ENCODE results near the gene CDYL.

CDYL gene

DNA sequence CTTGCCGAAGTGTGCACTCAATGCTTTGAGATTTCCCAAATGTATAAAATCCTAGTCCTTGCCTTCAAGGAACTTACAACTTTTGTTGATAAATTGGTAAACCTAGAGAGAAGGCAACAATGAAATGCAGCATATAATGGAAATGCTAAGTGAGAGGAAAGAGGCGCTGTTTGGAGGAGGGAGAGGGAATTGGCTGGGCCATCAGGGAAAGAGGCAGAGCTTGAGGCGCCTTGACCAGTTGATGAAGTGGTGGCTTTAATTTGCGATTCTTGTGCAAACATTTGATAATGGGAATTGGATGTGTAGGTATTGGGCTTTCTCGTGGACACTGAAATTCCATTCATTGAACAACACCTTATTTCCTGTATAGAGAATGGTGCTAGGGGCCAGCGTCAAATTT, 1.9 kb upstream of the CDYL start:
- in situ Hi-C loops (cut with MboI; ENCODE audit: low sequenced_read_pairs): no loop called here

DNA sequence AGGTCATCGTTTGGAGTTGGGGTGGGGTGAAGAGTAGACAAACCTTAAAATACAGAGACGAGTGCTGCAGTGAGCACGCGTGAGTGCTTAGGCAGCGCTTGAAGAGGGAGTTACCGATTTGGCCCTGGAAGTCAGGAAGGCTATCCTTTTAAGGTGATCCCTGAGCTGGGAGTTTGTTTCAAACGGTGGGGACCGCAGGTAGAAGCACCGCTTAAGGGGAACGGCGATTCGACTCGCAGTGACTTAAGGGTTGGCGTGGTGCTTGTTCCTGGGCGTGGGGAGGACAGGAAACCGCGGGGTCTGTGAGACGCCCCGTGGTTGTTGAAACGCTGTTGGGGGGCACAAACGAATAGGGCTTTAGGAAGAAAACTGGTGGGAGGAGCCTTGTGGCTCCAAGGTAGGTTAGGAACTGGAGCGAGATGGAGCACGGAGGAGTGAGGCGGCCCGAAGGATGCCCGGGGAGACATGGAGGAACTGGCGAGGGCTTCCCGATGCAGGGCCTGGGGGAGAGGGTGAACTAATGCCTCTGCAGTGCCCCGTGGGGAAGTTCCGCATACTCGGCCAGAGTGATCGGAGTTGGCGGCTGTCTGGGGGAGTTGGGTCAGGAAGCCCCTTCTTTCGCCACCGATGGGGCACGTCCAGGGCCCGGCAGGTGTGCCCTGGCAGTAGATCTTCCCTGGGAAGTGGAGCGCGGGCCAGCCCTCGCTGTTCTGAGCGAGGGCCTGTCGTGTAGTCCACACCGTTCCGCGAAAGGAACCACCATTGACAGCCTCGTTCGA, 1.3 kb upstream of the CDYL start:
- in situ Hi-C loops (cut with MboI; ENCODE audit: low sequenced_read_pairs): no loop called here

DNA sequence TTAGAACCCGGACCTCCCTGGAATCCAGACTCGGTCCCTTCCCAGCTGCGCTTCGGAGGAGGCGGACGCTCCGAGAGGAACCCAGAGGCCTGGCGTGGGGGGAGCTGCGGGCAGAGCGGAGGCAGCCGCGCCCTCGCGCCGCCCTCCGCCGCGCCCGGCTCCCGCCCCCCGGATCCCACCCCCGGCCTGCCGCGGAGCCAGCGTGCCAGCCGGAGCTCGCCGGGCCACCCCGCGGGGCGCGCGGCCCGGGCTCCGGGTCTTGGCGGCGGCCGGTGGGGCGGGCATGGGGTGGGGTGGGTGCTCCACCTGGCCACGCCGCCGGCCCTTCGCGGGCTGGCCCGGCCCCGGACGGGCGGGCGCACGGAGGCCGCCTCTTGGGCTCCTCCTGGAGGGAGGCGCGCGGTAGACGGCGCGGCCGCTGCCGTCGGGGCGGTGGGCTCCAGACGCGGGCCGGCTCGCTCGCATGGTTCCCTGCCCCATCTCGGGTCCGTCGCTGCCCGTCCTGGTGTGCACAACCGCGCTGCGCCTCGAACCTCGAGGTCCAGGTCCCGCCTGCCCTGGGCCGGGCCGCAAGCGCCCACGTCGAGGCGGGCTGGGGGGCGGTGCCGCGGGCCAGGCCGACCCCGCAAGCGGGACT, 592 bp upstream of the CDYL start:
- in situ Hi-C loops (cut with MboI; ENCODE audit: low sequenced_read_pairs): no loop called here

DNA sequence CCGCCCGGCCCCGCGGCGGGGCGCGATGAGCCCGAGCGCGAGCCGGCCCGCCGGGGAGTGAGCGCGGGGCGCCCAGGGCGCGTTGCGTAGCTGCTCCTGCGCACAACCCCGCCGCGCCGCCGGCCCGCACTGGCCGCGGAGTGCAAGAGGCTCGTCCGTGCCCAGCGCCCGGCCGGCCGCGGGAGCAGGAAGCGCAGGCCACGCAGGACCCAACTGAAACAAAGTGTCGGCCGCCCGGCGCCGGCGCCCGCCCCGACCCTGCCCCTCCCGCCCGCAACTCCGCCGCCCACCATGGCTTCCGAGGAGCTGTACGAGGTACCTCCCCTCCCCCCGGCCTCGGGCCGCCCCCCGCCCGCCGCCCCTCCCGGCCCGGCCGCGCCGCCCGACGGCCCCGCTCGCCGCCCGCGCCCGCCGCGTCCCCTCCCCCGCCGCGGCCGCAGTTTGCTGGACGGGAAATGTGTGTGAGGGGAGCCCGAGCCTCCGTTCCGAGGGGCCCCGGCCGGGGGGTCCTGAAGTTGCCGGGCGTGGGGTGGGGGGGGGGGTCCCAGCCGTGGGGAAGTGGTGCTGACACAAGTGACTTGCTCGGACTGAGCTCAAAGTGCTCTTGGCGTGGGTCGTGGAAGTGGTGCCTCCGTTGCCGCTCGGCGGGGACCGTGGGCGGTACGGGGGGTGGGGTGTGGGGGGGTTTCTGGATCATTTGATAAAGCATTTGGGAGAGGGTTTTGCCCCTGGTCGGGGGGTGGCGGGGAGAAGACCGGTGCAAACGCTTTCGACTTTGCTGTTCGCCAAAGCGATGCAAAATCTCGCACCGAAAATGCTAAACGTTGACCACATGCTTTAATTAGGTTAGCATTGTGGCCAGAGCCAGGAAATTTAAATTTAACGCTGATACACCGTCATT, 539 bp downstream of the CDYL start:
- in situ Hi-C loops (cut with MboI; ENCODE audit: low sequenced_read_pairs): no loop called here

DNA sequence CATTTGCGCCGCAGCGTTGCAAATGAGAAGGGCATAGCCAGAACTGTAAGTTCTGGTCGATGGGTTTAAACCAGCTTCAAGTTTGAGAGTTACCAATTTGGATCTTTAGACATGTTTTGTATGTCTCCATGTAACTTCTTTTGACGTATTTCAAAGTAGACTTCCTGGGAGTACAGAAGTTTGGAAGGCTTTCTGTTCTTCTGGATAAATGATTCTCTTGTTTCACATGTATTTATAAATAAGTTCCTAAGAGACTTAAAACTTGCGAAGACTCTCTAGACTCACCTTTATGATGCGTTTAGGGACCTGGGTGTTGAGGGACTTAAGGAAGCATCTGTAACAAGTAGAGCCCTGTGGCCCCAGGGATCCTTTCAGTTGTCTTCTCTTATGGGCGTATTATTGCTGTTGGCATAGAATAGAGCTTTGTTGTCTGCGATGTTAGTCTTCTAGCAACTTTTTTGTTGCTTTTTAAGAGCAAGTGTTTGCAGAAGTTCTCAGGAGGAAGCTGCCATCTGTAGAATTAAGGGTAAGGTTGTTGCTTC, 1.3 kb downstream of the CDYL start:
- in situ Hi-C loops (cut with MboI; ENCODE audit: low sequenced_read_pairs): no loop called here

DNA sequence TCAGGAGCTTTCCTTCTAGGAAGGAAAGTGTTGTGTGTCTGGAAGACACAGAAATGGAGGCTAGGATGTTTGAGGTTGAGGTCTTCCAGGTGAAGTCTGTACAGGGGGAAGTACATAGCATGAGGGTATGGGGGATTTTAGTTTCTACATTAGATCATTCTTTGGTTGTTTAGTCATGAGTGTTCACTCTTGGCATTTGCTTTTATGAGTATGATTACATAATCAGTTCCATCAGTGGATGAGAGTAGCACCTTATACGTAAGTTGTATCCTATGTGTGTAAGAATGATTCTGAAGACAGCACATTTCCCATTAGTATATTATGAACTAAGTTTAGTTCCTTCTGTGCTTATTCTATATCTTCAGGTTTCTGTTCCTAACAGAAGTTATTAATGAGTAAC, 1.9 kb downstream of the CDYL start:
- in situ Hi-C loops (cut with MboI; ENCODE audit: low sequenced_read_pairs): no loop called here

DNA sequence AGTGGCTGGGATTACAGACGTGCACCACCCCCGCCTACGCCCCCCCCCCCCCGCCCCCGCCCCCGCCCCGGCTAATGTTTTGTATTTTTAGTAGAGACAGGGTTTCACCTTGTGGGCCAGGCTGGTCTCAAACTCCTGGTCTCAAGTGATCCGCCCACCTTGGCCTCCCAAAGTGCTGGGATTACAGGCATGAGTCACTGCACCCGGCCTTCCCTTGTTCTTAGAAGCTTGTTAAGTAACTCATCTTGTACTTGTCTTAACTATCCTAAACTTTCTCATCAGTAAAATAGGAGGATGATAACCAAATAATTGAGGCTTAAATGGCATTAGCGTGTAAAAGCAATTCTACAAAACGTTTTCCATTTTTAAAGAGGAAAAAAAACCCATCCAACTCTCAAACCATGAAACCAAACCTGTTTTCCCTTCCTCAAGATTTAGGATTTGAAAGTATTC, 4.2 kb downstream of the CDYL start:
- in situ Hi-C loops (cut with MboI; ENCODE audit: low sequenced_read_pairs): no loop called here

DNA sequence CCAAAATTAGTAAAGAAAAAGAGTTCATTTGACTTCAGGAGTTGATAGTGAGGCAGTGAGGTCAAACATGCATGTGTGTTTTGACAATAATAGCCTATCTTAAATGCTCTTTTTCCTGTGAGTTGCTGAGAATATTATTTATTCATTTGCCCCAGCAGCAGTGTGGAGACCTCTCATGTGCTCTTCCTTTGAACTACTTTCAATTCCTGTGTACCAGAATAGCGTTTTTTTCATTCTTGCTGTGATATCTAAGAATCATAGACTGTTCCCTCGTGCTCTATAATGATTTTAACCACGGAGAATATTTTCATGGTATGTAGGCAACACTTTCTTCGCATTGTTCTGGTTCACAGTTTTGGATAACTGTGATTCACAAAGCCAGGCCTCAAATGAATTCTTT, 5.2 kb downstream of the CDYL start:
- in situ Hi-C loops (cut with MboI; ENCODE audit: low sequenced_read_pairs): no loop called here

DNA sequence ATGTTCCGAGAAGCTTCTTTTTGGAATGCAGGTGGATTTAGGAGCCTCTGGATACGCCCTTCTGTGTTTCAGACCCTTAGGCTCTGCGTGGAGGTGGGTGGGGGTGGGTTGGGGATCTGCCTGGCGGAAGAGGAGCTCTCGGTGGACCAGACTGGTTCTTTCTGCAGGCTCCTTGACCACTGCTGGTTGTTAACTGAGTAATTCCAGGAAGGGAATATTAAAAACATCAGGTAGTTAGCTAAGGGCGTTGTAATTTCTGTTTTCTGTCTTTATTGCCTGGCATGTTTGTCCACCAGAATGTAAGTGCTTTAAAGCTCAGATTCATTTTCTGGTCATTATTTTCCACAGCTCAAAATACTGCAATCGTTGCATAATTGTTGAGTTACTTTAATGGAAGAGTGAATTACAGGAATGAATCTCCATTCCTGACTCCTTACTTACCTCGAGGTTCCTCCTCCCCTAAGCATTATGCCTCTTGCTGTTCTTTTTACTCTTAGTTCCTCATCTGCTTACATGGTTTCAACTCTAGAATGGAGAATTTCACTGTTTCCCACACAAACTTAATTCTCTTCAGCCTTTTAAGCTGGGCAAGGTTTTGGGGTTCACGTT, 5.9 kb downstream of the CDYL start:
- in situ Hi-C loops (cut with MboI; ENCODE audit: low sequenced_read_pairs): no loop called here

DNA sequence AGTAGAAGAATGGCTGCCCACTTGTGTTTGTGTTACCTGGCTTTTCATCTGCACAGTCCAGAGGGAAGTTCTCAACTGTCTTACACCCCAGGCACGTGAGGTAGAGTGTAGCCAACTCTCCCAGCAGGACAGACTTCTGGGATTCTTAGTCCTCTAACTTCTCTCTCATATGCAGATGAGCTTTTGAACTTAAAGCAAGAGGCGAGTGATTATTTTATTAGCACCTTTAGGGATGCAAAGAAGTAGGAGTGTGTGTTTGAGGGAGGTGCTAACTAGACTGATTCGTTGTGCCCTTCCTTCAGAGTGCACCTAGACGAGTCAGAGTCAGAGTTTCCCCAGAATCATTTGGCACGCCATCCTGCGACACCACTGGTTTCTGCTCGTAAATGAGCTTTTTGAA, 10.8 kb downstream of the CDYL start:
- in situ Hi-C loops (cut with MboI; ENCODE audit: low sequenced_read_pairs): no loop called here

DNA sequence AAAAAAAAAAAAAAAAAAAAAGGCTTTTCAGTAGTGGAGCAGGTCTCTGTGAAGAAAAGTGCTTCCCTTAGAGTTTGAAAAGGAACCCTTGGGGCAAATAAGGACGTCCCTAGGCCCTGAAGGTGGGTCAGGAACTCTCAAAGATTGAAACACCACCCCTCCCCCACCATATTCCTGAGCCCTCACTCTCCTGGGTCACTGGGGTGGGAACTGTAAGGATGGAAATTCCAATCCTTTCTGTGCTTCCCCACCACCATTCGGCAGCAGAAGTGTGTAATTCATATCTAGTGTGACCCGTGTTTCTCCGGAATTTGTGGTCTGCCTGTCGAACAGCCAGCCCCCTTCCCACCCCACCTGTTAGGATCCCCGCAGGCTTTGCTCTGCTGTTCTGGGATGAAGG, 12.3 kb downstream of the CDYL start:
- in situ Hi-C loops (cut with MboI; ENCODE audit: low sequenced_read_pairs): no loop called here

DNA sequence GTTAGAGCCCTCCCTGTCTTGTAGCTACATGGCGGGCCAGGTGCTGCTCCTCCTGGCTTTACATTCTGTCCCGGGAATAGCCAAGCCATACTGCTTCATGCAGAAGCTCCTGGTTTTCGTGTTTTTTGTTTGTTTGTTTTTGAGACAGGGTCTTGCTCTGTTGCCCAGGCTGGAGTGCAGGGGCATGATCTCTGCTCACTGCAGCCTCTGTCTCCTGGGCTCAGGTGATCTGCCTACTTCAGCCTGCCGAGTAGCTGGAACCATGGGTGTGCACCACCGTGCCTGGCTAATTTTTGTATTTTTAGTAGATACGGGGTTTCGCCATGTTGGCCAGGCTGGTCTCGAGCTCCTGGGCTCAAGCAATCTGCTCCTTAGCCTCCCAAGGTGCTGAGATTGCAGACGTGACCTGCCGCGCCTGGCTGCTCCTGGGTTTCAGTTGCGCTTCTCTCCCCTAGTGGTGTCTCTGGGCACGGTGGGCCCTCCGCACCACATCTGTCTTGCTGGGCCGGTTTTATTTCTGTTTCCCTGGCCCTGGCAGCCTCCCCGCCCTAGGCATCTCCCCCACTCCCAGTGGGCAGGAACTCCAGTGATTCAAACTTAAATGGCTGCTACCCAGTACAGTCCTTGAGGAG, 12.9 kb downstream of the CDYL start:
- in situ Hi-C loops (cut with MboI; ENCODE audit: low sequenced_read_pairs): no loop called here

DNA sequence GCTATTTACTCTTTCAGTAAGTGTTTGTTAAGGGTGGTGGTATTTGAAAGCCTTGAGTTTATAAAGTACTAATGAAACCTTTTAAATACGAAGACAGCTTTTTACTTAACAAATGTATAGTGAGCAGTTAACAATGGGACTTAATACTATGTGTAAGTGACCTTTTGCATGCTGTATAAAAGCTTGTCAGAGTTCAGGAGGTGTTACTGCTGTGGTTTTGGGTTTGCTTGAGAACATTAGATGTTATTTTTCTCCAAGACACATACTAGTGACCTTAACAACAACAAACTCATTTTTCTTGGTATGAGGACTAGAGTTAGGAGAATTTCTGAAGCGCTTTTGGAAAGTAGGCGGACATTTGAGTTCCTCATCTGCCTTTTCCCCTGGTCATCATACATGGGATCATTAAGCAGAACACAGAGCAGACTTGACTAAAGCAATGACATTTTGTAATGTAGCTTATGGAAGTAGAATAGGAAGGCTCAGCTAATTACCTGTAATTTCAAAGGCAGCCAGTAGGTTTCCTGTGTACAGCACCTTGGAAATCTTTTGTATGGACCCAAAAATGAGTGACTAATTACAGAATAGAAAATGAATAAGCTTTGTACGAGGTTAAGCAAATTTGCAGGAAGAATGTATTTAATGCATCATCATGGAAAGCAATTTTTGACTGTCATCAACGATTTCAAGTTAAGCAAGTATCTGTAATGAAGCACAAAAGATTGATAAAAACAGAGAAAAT, 14.1 kb downstream of the CDYL start:
- in situ Hi-C loops (cut with MboI; ENCODE audit: low sequenced_read_pairs): no loop called here

DNA sequence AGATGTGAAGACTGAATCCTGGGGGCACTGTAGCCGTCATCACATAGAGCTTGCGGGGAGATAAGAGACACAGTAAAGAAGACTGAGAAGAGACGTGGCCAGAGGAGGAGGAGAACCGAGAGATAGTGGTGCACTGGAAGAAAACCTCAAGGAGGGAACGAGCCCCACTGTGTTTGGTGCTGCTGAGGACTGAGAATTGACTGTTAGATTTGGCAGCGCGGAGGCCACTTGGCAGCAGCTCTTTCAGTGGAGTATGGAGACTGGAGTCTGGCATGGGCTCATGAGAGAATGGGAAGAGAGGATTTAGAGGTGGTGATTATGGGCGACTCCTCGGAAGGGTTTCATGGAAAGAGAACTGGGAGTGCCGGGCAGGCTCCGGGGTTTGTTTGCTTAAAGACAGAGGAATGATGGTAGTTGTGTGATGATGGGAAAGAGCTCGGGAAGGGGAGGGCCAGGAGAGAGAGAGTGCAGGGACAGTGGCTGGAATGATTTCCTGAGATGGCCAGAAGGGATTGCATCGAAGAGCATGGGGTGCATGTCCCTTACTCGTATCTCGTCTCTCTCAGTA, 18.0 kb downstream of the CDYL start:
- in situ Hi-C loops (cut with MboI; ENCODE audit: low sequenced_read_pairs): no loop called here

DNA sequence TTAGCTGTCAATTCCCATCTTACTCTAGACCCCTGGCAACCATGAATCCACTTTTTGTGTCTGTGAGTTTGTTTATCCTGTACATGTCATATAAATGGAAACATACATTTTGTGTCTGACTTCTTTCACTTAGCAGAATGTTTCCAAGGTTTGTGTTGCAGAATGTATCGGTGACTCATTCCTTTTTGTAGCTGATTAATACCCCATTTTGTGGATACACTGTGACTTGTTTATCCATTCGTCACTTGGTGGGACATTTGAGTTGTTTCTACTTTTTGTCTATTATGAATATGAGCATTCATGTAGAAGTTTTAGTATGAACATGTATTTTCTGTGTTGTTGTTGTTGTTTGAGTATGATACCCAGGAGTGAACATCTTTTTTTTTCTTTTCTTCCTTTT, 21.4 kb downstream of the CDYL start:
- in situ Hi-C loops (cut with MboI; ENCODE audit: low sequenced_read_pairs): no loop called here

DNA sequence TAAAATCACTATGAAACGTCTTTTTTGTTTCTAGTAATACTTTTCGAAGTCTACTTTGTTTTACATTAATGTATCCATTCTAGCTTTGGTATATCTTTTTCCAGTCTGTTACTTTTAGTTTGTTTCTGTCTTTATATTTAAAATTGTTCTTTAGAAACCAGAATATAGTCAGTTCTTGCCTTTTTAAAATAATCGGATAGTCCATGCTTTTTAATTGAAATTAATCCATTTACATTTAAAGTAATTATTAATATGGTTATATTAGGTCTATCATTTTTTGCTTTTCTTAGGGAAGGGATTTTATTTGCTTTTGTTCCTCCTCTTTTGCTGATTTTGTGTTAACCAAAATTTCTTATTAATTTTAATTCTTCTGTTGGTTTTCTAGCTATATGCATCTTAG, 23.7 kb downstream of the CDYL start:
- in situ Hi-C loops (cut with MboI; ENCODE audit: low sequenced_read_pairs): no loop called here

DNA sequence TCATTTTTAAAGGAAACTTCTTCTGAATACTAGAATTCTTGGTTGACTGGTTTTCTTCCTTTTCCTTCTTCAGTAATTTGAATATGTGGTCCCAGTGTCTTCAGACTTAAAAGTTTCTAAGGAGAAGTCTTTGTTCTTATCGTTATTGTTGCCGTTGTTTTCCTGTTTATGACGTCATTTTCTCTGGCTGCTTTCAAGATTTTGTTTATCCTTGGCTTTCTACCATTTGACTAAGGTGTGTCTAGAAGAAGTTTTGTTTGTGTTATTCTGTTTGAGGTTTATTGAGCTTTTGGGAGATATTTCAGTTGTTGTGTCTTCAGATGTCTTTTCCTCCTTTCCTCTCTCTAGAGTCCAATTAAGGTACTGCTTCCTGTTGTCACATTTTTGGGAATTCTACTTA, 24.5 kb downstream of the CDYL start:
- in situ Hi-C loops (cut with MboI; ENCODE audit: low sequenced_read_pairs): no loop called here

DNA sequence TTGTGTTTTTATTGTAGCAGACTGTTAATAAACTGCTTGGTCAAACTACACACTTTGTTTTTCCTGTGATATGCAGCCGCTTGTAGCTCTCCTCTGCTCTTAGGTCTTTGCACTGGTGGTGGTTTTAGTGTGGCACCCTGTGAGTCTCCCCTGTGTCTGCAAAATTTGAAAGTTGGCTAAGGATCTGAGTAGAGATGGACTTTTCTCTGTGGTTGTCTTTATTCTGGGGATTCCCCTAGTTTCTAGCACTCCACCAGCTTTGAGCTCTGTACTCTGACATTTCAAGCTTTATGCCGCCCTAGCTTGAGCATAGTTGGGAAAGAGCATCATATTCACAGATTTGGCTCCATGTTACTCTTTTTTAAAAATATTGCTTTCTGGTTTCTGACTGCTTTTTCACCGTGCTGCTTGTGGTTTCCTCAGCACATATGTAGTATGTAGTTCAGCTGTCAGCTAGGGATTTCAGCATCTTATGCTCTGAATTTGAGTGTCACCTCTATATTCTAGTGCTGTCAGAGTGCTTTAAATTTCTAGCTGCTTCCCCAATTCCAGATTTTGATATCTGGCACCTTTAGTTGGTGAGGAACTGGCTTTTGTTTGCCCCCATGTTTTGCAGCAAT, 25.4 kb downstream of the CDYL start:
- in situ Hi-C loops (cut with MboI; ENCODE audit: low sequenced_read_pairs): no loop called here

DNA sequence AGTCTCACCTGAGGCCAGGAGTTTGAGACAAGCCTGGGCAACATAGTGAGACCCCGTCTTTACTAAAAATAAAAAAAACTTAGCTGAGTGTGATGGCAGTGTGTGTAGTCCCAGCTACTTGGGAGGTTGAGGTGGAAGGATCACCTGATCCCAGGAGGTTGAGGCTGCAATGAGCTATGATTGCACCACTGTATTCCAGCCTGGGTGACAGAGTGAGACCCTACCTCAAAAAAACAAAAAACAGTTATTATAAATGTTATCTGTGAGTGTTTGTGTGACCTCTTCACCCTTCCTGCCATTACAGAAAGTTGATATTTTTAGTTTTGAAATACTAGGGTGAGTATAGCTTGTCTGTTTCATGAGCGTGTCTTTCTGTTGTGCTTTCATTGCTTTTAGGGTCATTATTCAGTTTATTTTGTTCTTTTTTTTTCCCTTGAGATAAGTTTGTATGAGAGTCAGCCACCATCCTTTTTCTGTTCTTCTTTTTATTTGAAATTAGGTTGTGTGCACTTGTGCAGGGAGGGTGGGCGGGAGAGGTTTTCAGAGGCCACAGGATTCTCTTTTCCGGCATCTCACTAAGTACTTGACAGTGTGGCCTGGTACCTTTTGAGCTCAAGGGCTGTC, 26.2 kb downstream of the CDYL start:
- in situ Hi-C loops (cut with MboI; ENCODE audit: low sequenced_read_pairs): no loop called here

All from HL-60/S4 (cell line).